ENCODE results near the gene TTC22.

DNA sequence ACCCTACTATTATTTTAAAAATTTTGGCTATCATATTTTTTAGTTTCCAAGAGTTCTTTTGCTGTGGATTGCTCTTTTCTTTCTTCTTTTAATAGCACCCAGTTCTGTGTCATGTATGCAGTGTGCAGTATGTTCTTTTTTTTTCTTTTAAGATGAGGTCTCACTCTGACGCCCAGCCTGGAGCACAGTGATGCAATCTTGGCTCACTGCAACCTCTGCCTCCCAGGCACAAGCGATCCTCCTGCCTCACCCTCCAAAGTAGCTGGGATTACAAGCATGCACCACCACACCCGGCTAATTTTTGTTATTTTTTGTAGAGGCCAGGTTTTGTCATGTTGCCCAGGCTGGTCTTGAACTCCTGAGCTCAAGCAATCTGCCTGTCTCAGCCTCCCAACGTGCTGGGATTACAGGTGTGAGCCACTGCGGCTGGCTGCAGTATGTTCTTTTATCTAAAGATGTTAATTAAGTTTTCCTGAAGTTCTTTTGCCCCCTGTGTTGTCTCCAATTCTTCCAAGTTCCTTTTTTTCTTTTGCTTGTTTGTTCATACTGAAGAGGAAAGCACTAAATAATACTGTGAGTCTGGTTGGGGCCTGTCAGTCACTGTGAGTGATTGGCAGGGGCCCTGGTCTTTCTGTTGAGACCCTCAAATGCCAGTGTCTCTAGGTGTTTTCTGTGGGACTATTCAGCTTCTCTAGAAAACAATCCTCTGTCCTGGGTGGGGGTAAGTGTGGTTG is 17.5 kb upstream of the TTC22 start:
- TF ChIP-seq, protein P1, sequence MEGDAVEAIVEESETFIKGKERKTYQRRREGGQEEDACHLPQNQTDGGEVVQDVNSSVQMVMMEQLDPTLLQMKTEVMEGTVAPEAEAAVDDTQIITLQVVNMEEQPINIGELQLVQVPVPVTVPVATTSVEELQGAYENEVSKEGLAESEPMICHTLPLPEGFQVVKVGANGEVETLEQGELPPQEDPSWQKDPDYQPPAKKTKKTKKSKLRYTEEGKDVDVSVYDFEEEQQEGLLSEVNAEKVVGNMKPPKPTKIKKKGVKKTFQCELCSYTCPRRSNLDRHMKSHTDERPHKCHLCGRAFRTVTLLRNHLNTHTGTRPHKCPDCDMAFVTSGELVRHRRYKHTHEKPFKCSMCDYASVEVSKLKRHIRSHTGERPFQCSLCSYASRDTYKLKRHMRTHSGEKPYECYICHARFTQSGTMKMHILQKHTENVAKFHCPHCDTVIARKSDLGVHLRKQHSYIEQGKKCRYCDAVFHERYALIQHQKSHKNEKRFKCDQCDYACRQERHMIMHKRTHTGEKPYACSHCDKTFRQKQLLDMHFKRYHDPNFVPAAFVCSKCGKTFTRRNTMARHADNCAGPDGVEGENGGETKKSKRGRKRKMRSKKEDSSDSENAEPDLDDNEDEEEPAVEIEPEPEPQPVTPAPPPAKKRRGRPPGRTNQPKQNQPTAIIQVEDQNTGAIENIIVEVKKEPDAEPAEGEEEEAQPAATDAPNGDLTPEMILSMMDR (IDR thresholded peaks at IDR 0.05): no peak
- TF ChIP-seq EZH2phosphoT487 (IDR thresholded peaks at IDR 0.05): no peak

All from neural progenitor cell (in vitro differentiated cells).